ENCODE data around the gene TMCC1.
A peak's percentile ranks its signal among the peaks of the same experiment; 100 is the strongest.
"Not testable (repeated sequence)": the region's sequence is repeated elsewhere in the genome, so short reads cannot be mapped to it uniquely, and the experiment has no call there.

The TMCC1 gene

GRCh38 chr3:129768728-129769127, 124.8 kb downstream of the TMCC1 start:
- DNase-seq, result no peak

- DNase-seq, result no peak
Measured at GRCh38 chr3:129766135-129766534, 127.4 kb downstream of the TMCC1 start.

GRCh38 chr3:129764090-129764489, 129.4 kb downstream of the TMCC1 start:
- no peak for DNase-seq

GRCh38 chr3:129758785-129759320, 134.7 kb downstream of the TMCC1 start:
- DNase-seq, result no peak

GRCh38 chr3:129758306-129758705, 135.2 kb downstream of the TMCC1 start:
- DNase-seq, result no peak

- no peak for DNase-seq
Measured at GRCh38 chr3:129756871-129757270, 136.6 kb downstream of the TMCC1 start.

GRCh38 chr3:129751105-129751504, 142.4 kb downstream of the TMCC1 start:
- DNase-seq, result not testable (repeated sequence)

GRCh38 chr3:129749692-129750091, 143.8 kb downstream of the TMCC1 start:
- DNase-seq, result no peak

GRCh38 chr3:129747992-129748391, 145.5 kb downstream of the TMCC1 start:
- DNase-seq, result no peak

- no peak for DNase-seq
Measured at GRCh38 chr3:129747136-129747535, 146.4 kb downstream of the TMCC1 start.

- DNase-seq, result no peak
Measured at GRCh38 chr3:129746629-129747028, 146.9 kb downstream of the TMCC1 start.

GRCh38 chr3:129745253-129745652, 148.3 kb downstream of the TMCC1 start:
- peak; percentile 29 for DNase-seq

- no peak for DNase-seq
Measured at GRCh38 chr3:129741794-129742193, 151.7 kb downstream of the TMCC1 start.

- DNase-seq, result no peak
Measured at GRCh38 chr3:129740090-129740489, 153.4 kb downstream of the TMCC1 start.

GRCh38 chr3:129739634-129740033, 153.9 kb downstream of the TMCC1 start:
- no peak for DNase-seq

GRCh38 chr3:129738172-129738571, 155.3 kb downstream of the TMCC1 start:
- DNase-seq, result no peak

GRCh38 chr3:129736070-129736469, 157.4 kb downstream of the TMCC1 start:
- DNase-seq, result no peak

- DNase-seq, result no peak
Measured at GRCh38 chr3:129735638-129736037, 157.9 kb downstream of the TMCC1 start.

GRCh38 chr3:129734449-129734848, 159.1 kb downstream of the TMCC1 start:
- DNase-seq, result no peak

GRCh38 chr3:129732200-129732876, 161.2 kb downstream of the TMCC1 start:
- no peak for DNase-seq

GRCh38 chr3:129727707-129728106, 165.8 kb downstream of the TMCC1 start:
- no peak for DNase-seq

- DNase-seq, result no peak
Measured at GRCh38 chr3:129723558-129724324, 169.8 kb downstream of the TMCC1 start.

GRCh38 chr3:129722527-129722926, 171.0 kb downstream of the TMCC1 start:
- peak; percentile 18 for DNase-seq

- no peak for DNase-seq
Measured at GRCh38 chr3:129718201-129718600, 175.3 kb downstream of the TMCC1 start.
